HepG2 (cell line): ENCODE data around the gene TMCC2. TPM values are rescaled to one million over a fixed set of nuclear protein-coding genes. Genes with fewer than 3 reads are reported as not detected.

Experiments
- ADNP ChIP-seq: sonication (generic); formaldehyde crosslinking; IDR thresholded peaks from 2 replicates; pipeline ENCODE4 v1.4.0; 2020; ENCODE audit warnings: missing genetic modification reagents
- ESRRA ChIP-seq: sonication (generic); formaldehyde crosslinking; IDR thresholded peaks from 2 replicates; pipeline ENCODE4 v1.5.1; 2020; ENCODE audit warnings: mild to moderate bottlenecking, low read depth, missing genetic modification reagents
- HNRNPK ChIP-seq: fragments of 200-400 bp; formaldehyde crosslinking; IDR thresholded peaks from 2 replicates; pipeline ENCODE4 v1.6.1; 2018; ENCODE audit warnings: low read length, low read depth, moderate library complexity, mild to moderate bottlenecking; ENCODE audit not compliant: poor library complexity, severe bottlenecking
- HOXA5 ChIP-seq: sonication (generic); formaldehyde crosslinking; IDR thresholded peaks from 2 replicates; pipeline ENCODE4 v1.4.0; 2020; ENCODE audit warnings: missing genetic modification reagents
- KDM5A ChIP-seq: fragments of 200-600 bp; sonication (generic); IDR thresholded peaks from 2 replicates; pipeline ENCODE4 v1.7.0; 2018; ENCODE audit warnings: antibody characterized with exemption, mild to moderate bottlenecking, low read length, borderline replicate concordance
- LCORL ChIP-seq, 2 experiments: fragments of 450-650 bp in 1 of 2; sonication (generic) in 1 of 2; formaldehyde crosslinking in 1 of 2; IDR thresholded peaks; 2 replicates each; pipeline versions ENCODE4 v1.5.0 to v1.6.1; 2017 to 2020; ENCODE audit warnings: antibody characterized with exemption in 1 of 2, missing genetic modification reagents in 1 of 2
- MED13 ChIP-seq: sonication (generic); formaldehyde crosslinking; IDR thresholded peaks from 2 replicates; pipeline ENCODE4 v1.5.0; 2020; ENCODE audit warnings: missing genetic modification reagents
- NR1H2 ChIP-seq: sonication (generic); formaldehyde crosslinking; IDR thresholded peaks from 2 replicates; pipeline ENCODE4 v1.8.1; 2022; ENCODE audit warnings: low read depth, missing genetic modification reagents, borderline replicate concordance
- NR2F1 ChIP-seq, 2 experiments: fragments of 450-650 bp in 1 of 2; formaldehyde crosslinking in 1 of 2; IDR thresholded peaks; 2 replicates each; pipeline versions ENCODE4 v1.5.0 to v1.6.1; 2016 to 2020; ENCODE audit warnings: mild to moderate bottlenecking in 1 of 2, missing compliant biosample characterization in 1 of 2, missing genetic modification reagents in 1 of 2, moderate library complexity in 1 of 2
- PHF8 ChIP-seq: sonication (generic); formaldehyde crosslinking; IDR thresholded peaks from 2 replicates; pipeline ENCODE4 v1.5.0; 2020; ENCODE audit warnings: missing genetic modification reagents
- SALL2 ChIP-seq: sonication (generic); formaldehyde crosslinking; IDR thresholded peaks from 2 replicates; pipeline ENCODE4 v1.8.1; 2023; ENCODE audit warnings: mild to moderate bottlenecking, missing genetic modification reagents, inconsistent platforms
- SMYD3 ChIP-seq: sonication (generic); formaldehyde crosslinking; IDR thresholded peaks from 2 replicates; pipeline ENCODE4 v1.8.1; 2023; ENCODE audit warnings: mild to moderate bottlenecking, missing genetic modification reagents
- TCF7L2 ChIP-seq: IDR thresholded peaks from 2 replicates; pipeline ENCODE4 v1.6.1; 2011; ENCODE audit warnings: mild to moderate bottlenecking, low read depth, low read length, moderate library complexity
- ZBTB42 ChIP-seq: sonication (generic); formaldehyde crosslinking; IDR thresholded peaks from 2 replicates; pipeline ENCODE4 v1.5.0; 2020; ENCODE audit warnings: mild to moderate bottlenecking, missing genetic modification reagents
- ZBTB7B ChIP-seq: sonication (generic); formaldehyde crosslinking; IDR thresholded peaks from 2 replicates; pipeline ENCODE4 v1.4.0; 2020; ENCODE audit warnings: missing genetic modification reagents
- ZFY ChIP-seq: sonication (generic); formaldehyde crosslinking; IDR thresholded peaks from 2 replicates; pipeline ENCODE4 v1.4.0; 2020; ENCODE audit warnings: missing genetic modification reagents
- ZKSCAN1 ChIP-seq: fragments of 150-350 bp; IDR thresholded peaks from 2 replicates; pipeline ENCODE4 v1.6.1; 2014; ENCODE audit warnings: low read length
- ZNF138 ChIP-seq: sonication (generic); formaldehyde crosslinking; IDR thresholded peaks from 2 replicates; pipeline ENCODE4 v1.5.0; 2020; ENCODE audit warnings: mild to moderate bottlenecking, low read depth, missing genetic modification reagents
- ZNF180 ChIP-seq: sonication (generic); formaldehyde crosslinking; IDR thresholded peaks from 2 replicates; pipeline ENCODE4 v1.4.0; 2020; ENCODE audit warnings: low read depth, missing genetic modification reagents, borderline replicate concordance
- ZNF225 ChIP-seq: sonication (generic); formaldehyde crosslinking; IDR thresholded peaks from 2 replicates; pipeline ENCODE4 v1.4.0; 2020; ENCODE audit warnings: mild to moderate bottlenecking, missing genetic modification reagents
- ZNF292 ChIP-seq: sonication (generic); formaldehyde crosslinking; IDR thresholded peaks from 2 replicates; pipeline ENCODE4 v1.8.1; 2022; ENCODE audit warnings: mild to moderate bottlenecking, low read depth, missing genetic modification reagents, borderline replicate concordance
- ZNF441 ChIP-seq: sonication (generic); formaldehyde crosslinking; IDR thresholded peaks from 2 replicates; pipeline ENCODE4 v1.7.0; 2021; ENCODE audit warnings: missing genetic modification reagents, borderline replicate concordance
- ZNF530 ChIP-seq: sonication (generic); formaldehyde crosslinking; IDR thresholded peaks from 2 replicates; pipeline ENCODE4 v1.5.0; 2020; ENCODE audit warnings: low read depth, mild to moderate bottlenecking, missing genetic modification reagents
- ZNF562 ChIP-seq: sonication (generic); formaldehyde crosslinking; IDR thresholded peaks from 2 replicates; pipeline ENCODE4 v1.8.0; 2022; ENCODE audit warnings: missing genetic modification reagents, borderline replicate concordance
- ZNF670 ChIP-seq: sonication (generic); formaldehyde crosslinking; IDR thresholded peaks from 2 replicates; pipeline ENCODE4 v1.8.0; 2022; ENCODE audit warnings: mild to moderate bottlenecking, missing genetic modification reagents, borderline replicate concordance
- ZNF878 ChIP-seq: sonication (generic); formaldehyde crosslinking; IDR thresholded peaks from 2 replicates; pipeline ENCODE4 v1.8.1; 2023; ENCODE audit warnings: mild to moderate bottlenecking, missing genetic modification reagents, moderate library complexity
- polyA plus RNA-seq, 8 experiments: library from polyadenylated mRNA; depleted of rRNA in 3 of 8; stranded (reverse) in 7 of 8; unstranded in 1 of 8; fragments of >200 nt; fragmentation: Illumina TruSeq in 4 of 8; extraction: Trizol in 4 of 8; gene quantifications; 2 replicates each; pipeline versions ENCODE4 v1.2.1 to v1.2.3, GENCODE V29; 2011 to 2016; ENCODE audit warnings: low read depth in 4 of 8, missing spikeins in 1 of 8, mixed read lengths in 1 of 8; ENCODE audit not compliant: insufficient read depth in 1 of 8
- total RNA-seq, 5 experiments: library from RNA; depleted of rRNA; stranded (reverse); fragments of >200 nt; fragmentation: Illumina TruSeq; extraction: Trizol; gene quantifications; 2 replicates each; pipeline ENCODE4 v1.2.3, GENCODE V29; 2016; ENCODE audit warnings: low read depth in 1 of 5
- TF ChIP-seq, protein P1 (sequence below): sonication (generic); formaldehyde crosslinking; IDR thresholded peaks from 2 replicates; pipeline ENCODE4 v1.8.1; 2023; ENCODE audit warnings: mild to moderate bottlenecking, missing genetic modification reagents, borderline replicate concordance
- TF ChIP-seq, protein P2 (sequence below): sonication (generic); formaldehyde crosslinking; IDR thresholded peaks from 2 replicates; pipeline ENCODE4 v1.9.0; 2021; ENCODE audit warnings: missing genetic modification reagents, mild to moderate bottlenecking, borderline replicate concordance

TMCC2 gene
- total and polyA plus RNA-seq, 2 of the 13 experiments (the other 11 are each of a cell fraction or from before 2014, with no cell fraction given): 0.12 to 0.24 TPM

DNA sequence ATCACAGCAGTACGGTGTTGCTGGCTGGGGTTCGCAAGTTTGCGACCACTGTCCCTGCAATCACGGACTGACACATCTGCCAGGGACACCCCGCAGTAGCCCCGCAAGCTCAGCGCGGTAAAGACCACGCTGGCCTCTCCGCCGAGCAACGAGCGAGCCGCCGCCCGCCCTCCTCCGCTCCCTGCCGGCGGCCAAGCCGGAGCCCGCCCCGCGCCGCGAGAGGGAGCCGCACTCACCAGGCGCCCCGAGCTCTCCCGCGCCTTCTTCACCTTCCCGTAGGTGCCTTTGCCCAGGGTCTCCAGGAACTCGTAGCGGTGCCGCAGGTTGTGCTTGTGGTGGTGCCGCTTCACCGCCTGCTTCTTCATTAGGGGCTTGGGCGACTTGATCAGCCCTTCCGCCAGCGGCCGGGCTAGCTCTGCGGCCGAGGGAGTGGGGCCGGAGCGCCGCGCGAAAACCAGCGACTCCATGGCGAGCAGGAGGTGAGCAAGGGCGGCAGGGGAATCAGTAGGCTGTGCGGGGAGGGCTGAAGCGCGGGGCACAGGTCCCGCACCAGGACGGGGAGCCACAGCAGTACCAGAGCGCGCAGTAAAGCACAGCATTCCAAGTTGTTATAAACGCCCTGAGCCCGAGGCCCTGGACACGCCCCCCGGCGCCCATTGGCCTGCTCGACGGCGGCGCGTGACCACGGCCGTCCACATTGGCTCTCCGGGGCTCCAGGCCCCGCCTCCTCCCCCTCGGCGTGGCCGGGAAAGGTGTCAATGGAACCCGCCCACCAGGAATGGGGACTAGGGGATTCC, 93.6 kb downstream of the TMCC2 start, which contains the start of gene NUAK2 (continued):
- TF ChIP-seq, protein P1, sequence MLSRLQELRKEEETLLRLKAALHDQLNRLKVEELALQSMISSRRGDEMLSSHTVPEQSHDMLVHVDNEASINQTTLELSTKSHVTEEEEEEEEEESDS (CRISPR knock-in tag): no peak
- TF ChIP-seq ZFY (CRISPR knock-in tag) (peak; percentile 53), ADNP (CRISPR knock-in tag) (peak; percentile 34; the same call in 1 of the 2 replicates), ZNF138 (CRISPR knock-in tag) (0 out of 2 replicates have a peak, but pooled peaks have one; percentile 37), ZNF180 (no peak), ZNF670 (no peak), SMYD3 (CRISPR knock-in tag) (no peak), ZNF878 (CRISPR knock-in tag) (no peak; the same call in 1 of the 2 replicates), NR2F1 (CRISPR knock-in tag; IDR thresholded peaks at IDR 0.05) (no peak), ZKSCAN1 (no peak), SALL2 (CRISPR knock-in tag) (no peak), LCORL (IDR thresholded peaks at IDR 0.05) (no peak), LCORL (CRISPR knock-in tag; IDR thresholded peaks at IDR 0.05) (0 out of 2 replicates have a peak, but pooled peaks have one; percentile 21), MED13 (CRISPR knock-in tag) (peak; percentile 13; the same call in 1 of the 2 replicates), ZNF562 (no peak), ESRRA (CRISPR knock-in tag) (peak; percentile 61; the same call in 1 of the 2 replicates), HNRNPK (no peak), ZNF530 (CRISPR knock-in tag) (no peak), ZBTB7B (CRISPR knock-in tag) (no peak; the same call in none of the 2 replicates), ZNF292 (CRISPR knock-in tag) (no peak; the same call in 1 of the 2 replicates), TCF7L2 (no peak), ZNF225 (CRISPR knock-in tag) (no peak), ZNF441 (CRISPR knock-in tag) (no peak), NR1H2 (CRISPR knock-in tag) (no peak), KDM5A (no peak; the same call in 1 of the 2 replicates), HOXA5 (CRISPR knock-in tag) (no peak), PHF8 (CRISPR knock-in tag) (peak; percentile 70; the same call in 1 of the 2 replicates), ZBTB42 (0 out of 2 replicates have a peak, but pooled peaks have one; percentile 50)
- TF ChIP-seq, protein P2, sequence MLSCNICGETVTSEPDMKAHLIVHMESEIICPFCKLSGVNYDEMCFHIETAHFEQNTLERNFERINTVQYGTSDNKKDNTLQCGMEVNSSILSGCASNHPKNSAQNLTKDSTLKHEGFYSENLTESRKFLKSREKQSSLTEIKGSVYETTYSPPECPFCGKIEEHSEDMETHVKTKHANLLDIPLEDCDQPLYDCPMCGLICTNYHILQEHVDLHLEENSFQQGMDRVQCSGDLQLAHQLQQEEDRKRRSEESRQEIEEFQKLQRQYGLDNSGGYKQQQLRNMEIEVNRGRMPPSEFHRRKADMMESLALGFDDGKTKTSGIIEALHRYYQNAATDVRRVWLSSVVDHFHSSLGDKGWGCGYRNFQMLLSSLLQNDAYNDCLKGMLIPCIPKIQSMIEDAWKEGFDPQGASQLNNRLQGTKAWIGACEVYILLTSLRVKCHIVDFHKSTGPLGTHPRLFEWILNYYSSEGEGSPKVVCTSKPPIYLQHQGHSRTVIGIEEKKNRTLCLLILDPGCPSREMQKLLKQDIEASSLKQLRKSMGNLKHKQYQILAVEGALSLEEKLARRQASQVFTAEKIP (CRISPR knock-in tag): no peak
